ENCODE measurements around the gene ASTN1. TPM values are rescaled to one million over a fixed set of nuclear protein-coding genes. Genes with fewer than 3 reads are reported as not detected.
A peak's percentile ranks its signal among the peaks of the same experiment; 100 is the strongest.

The ASTN1 gene
- total RNA-seq, 1 experiment from 2014 or later: not detected

GRCh38 chr1:177010211-177010825, 154.2 kb downstream of the ASTN1 start:
- peak; percentile 83 for DNase-seq (ENCODE audit: low spot score)
- in situ Hi-C loops (cut with HindIII; ENCODE audit: low sequenced_read_pairs): no loop called here

- no peak for DNase-seq (ENCODE audit: low spot score)
Observed at GRCh38 chr1:177008653-177009052, 155.9 kb downstream of the ASTN1 start.

GRCh38 chr1:177007437-177008161, 156.9 kb downstream of the ASTN1 start:
- in situ Hi-C loops (cut with HindIII; ENCODE audit: low sequenced_read_pairs): no loop called here
- no peak for DNase-seq (ENCODE audit: low spot score)

More at GRCh38 chr1:177008653-177009052, 155.9 kb downstream of the ASTN1 start:
- in situ Hi-C loops (cut with HindIII; ENCODE audit: low sequenced_read_pairs): no loop called here

- peak; percentile 53 for DNase-seq (ENCODE audit: low spot score)
- in situ Hi-C loops (cut with HindIII; ENCODE audit: low sequenced_read_pairs): no loop called here
Observed at GRCh38 chr1:177002891-177003290, 161.6 kb downstream of the ASTN1 start.

DNA sequence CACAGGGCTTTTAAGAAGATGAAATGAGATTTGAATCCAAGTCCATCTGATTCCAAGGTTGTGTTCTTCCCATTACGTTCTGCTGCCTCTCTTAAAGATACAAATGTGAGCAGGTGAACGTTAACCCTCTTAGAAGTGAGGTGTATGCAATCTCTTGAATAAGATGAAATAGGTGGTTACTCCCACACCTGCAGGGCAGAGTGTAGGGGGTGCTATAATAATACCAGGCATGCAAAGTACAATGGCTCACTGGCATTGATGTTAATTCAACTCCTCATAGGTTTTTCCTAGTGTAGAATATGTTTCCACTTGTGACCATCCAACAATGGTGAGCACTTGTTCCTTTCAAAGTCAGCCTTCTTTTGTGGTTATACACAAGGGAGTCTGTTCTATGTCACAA, 163.0 kb downstream of the ASTN1 start:
- in situ Hi-C loops (cut with HindIII; ENCODE audit: low sequenced_read_pairs): no loop called here
- no peak for DNase-seq (ENCODE audit: low spot score)

DNA sequence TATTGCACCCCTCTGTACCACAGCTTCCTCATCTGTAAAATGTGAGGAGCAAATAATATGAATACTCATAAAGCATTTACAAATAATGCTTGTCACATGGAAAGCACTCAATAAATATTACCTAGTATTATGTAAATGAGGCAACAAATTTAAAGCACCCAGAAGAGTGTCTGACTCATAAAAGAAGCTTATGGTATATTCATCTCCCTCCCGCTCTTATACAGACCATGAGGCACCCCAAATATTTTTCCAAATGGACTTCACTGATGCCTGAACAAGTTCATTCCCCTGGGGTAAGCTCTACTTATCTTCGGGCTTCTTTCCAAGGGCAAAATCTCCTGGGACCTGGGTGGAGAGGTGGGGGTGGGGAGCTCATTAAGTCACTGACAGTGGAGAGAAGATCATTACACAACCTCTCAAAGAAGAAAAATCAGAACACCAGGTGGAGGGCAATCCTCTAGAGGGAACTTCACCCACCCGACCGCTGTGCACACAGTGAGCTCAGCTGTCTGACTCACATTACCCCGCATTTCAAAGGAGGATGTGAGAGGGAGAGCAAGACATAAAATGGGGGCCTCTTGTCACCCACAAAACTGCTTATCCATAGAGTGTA, 166.2 kb downstream of the ASTN1 start:
- DNase-seq (ENCODE audit: low spot score): no peak
- in situ Hi-C loops (cut with HindIII; ENCODE audit: low sequenced_read_pairs): no loop called here

DNA sequence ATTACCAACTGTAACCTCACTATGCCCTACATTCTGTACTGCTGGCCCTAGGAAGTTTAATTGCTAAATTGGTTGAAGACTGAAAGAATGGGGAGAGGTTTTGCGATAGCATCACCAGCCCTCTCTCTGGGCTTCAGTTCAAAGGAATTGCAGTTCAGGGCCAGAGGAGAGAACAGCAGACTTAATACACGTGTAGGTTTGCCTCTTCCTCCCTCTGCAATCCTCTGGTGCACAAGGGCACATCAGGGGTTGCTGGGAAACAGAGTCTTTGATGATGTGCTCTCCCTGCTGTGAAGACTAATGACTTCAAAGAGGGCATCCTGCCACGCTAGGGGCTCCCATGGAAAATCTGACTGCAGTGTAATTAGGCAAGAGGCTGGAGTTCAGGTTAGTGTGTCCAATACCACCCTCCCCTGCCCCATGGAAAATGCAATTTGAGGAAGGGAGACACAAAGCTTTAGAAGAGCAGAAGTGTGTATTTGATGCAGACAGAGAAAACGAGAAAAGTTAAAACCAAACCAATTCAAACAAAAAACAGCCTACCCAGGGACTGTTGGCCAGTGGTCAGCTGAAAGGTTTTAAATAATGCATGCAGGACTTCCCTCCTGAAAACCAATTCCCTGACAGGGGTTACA, 167.9 kb downstream of the ASTN1 start:
- in situ Hi-C loops (cut with HindIII; ENCODE audit: low sequenced_read_pairs): no loop called here

DNA sequence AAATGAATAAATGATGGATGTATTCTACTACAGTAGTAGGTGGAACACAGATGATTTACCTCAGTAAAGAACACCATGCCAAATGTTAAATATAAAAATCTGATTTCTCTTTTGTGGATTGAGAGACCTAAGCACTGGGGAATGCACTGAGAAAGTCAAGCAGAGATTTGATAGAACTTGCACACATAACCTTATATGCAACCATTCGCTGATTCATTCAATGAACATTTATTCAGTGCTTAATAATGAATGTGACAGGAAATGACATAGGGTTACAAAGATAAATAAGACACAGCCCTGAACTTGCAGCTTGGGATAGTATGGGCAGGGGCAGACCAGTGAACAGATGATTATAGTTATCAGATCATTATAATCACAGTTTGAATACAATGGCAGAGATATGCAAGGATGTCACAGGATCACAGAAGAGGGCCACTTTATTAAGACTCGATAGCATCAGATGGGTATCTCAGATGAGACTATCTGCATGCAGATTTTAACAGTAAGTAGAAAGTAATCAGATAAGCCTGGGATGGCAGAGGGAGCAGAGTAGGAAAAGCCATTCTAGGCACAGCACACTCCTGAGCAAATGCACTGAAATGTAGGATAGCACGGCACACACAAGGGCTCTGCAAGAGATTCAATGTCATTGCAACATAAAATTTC, 169.4 kb downstream of the ASTN1 start:
- DNase-seq (ENCODE audit: low spot score): no peak
- in situ Hi-C loops (cut with HindIII; ENCODE audit: low sequenced_read_pairs): no loop called here

More for the DNA sequence above, 167.9 kb downstream of the ASTN1 start:
- DNase-seq (ENCODE audit: low spot score): no peak

GRCh38 chr1:176993587-176993986, 170.9 kb downstream of the ASTN1 start:
- in situ Hi-C loops (cut with HindIII; ENCODE audit: low sequenced_read_pairs): no loop called here
- DNase-seq (ENCODE audit: low spot score): no peak

GRCh38 chr1:176989754-176990153, 174.8 kb downstream of the ASTN1 start:
- in situ Hi-C loops (cut with HindIII; ENCODE audit: low sequenced_read_pairs): no loop called here
- DNase-seq (ENCODE audit: low spot score): no peak

GRCh38 chr1:176989023-176989422, 175.5 kb downstream of the ASTN1 start:
- in situ Hi-C loops (cut with HindIII; ENCODE audit: low sequenced_read_pairs): no loop called here
- DNase-seq (ENCODE audit: low spot score): no peak

- in situ Hi-C loops (cut with HindIII; ENCODE audit: low sequenced_read_pairs): no loop called here
- no peak for DNase-seq (ENCODE audit: low spot score)
Observed at GRCh38 chr1:176987016-176987415, 177.5 kb downstream of the ASTN1 start.

GRCh38 chr1:176983731-176984130, 180.8 kb downstream of the ASTN1 start:
- in situ Hi-C loops (cut with HindIII; ENCODE audit: low sequenced_read_pairs): no loop called here
- DNase-seq (ENCODE audit: low spot score): no peak

DNA sequence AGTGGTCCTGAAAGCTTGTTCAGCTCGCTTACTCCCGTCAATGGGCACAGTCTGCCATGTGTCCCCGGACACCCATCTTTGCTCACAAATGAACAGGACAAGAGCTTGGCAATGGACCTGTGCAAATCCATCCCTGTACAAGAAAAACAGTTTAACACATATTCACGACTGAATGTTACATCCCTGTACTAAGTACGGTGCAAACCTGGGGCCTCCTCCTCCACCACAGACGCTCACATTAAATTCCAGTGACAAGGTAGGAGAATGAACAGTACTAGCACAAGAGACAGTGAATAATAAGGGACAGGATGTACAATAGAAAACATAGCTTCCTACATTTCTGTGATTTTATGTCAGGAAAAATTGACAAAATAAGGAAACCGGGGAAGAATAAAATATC, 187.7 kb downstream of the ASTN1 start:
- in situ Hi-C loops (cut with HindIII; ENCODE audit: low sequenced_read_pairs): no loop called here
- no peak for DNase-seq (ENCODE audit: low spot score)

GRCh38 chr1:176976225-176976624, 188.3 kb downstream of the ASTN1 start:
- in situ Hi-C loops (cut with HindIII; ENCODE audit: low sequenced_read_pairs): no loop called here

DNA sequence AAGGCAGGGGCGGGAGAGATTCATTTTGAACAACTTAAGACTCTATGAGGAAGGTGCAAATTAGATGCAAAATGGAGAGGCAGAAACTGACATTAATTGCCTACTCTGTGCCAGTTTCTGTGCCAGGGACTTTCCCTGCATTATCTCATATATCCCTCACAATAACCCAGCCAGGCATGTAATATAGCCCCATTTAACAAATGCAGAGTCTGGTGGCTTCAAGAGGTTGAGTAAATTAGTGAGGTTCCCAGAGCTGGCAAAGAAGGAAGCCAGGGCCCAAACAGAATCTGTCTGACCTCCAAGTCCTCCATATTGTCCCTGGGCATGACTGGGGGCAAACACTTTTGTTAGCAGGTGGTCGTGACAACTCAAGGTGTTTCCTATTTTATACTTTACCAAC, 199.8 kb downstream of the ASTN1 start:
- in situ Hi-C loops (cut with HindIII; ENCODE audit: low sequenced_read_pairs): no loop called here
- no peak for DNase-seq (ENCODE audit: low spot score)

More at GRCh38 chr1:176976225-176976624, 188.3 kb downstream of the ASTN1 start:
- DNase-seq (ENCODE audit: low spot score): no peak

GRCh38 chr1:176963181-176963580, 201.3 kb downstream of the ASTN1 start:
- in situ Hi-C loops (cut with HindIII; ENCODE audit: low sequenced_read_pairs): no loop called here
- DNase-seq (ENCODE audit: low spot score): no peak

GRCh38 chr1:176961678-176962077, 202.8 kb downstream of the ASTN1 start:
- in situ Hi-C loops (cut with HindIII; ENCODE audit: low sequenced_read_pairs): no loop called here
- DNase-seq (ENCODE audit: low spot score): no peak

GRCh38 chr1:176959191-176959820, 205.2 kb downstream of the ASTN1 start:
- in situ Hi-C loops (cut with HindIII; ENCODE audit: low sequenced_read_pairs): no loop called here
- no peak for DNase-seq (ENCODE audit: low spot score)
